Hair follicle dermal papilla cell (primary cell): Measurements from ENCODE around the gene DEPDC7. TPM values are rescaled to one million over a fixed set of nuclear protein-coding genes. Genes with fewer than 3 reads are reported as not detected.

Source experiments
- small RNA-seq: library from RNA; depleted of rRNA; stranded (forward); fragments of <200 nt; gene quantifications from one replicate; pipeline ENCODE3, GENCODE V24; 2012
- total RNA-seq: library from RNA; depleted of rRNA; stranded (reverse); fragments of >200 nt; gene quantifications from 2 replicates; pipeline ENCODE4 v1.2.3, GENCODE V29; 2012

DEPDC7 gene
- 10.8 and 12.2 TPM in 2 replicates for total RNA-seq

GRCh38 chr11:33015621-33016551, at the start of gene DEPDC7:
DEPDC7 (plus strand) TSS chr11:33015878; CDS start chr11:33015956, 78 bp downstream.

GRCh38 chr11:33039274-33040032, 23.8 kb downstream of the DEPDC7 start, which contains the start of gene TCP11L1:
TCP11L1 (plus strand) TSS chr11:33039572; CDS start chr11:33043774, 4,202 bp downstream.

Small RNA genes lying within 50 kb of the gene (small RNA-seq; reads per million reads assigned to genes)
- gene RF00019, result not detected

Other genes with a start within 250 kb of the DEPDC7 start
- not detected in 2 replicates for gene CCDC73, start 221.2 kb upstream of the DEPDC7 start, total RNA-seq
- 0.24 and 0.65 TPM in 2 replicates for gene PRRG4, start 186.0 kb upstream of the DEPDC7 start, total RNA-seq
- 17.6 and 30.3 TPM in 2 replicates for gene QSER1, start 123.1 kb upstream of the DEPDC7 start, total RNA-seq
- 51.6 and 60.8 TPM in 2 replicates for gene TCP11L1, start 23.7 kb downstream of the DEPDC7 start, total RNA-seq
- gene CSTF3, start 145.6 kb downstream of the DEPDC7 start, total RNA-seq, result 18.8 and 21.1 TPM in 2 replicates
- 221 and 268 TPM in 2 replicates for gene HIPK3, start 241.5 kb downstream of the DEPDC7 start, total RNA-seq